Duodenal mucosa (tissue), 2 donors: ENCODE results near the gene PEMT.

Experiments used
- H3K27ac ChIP-seq: one replicate; pipeline ENCODE4 v1.7.0; 2013; ENCODE audit warnings: low read depth, low read length
- H3K27me3 ChIP-seq, 2 donors: one replicate each; pipeline ENCODE4 v1.7.0; 2013; ENCODE audit warnings: low read length in 2 of 2, control low read depth in 1 of 2; ENCODE audit not compliant: insufficient read depth in 2 of 2, control insufficient read depth in 1 of 2
- H3K36me3 ChIP-seq, 2 donors: one replicate each; pipeline ENCODE4 v1.7.0; 2013; ENCODE audit warnings: low read length in 2 of 2, control low read depth in 1 of 2; ENCODE audit not compliant: insufficient read depth in 2 of 2, control insufficient read depth in 1 of 2
- H3K4me1 ChIP-seq, 2 donors: one replicate each; pipeline ENCODE4 v1.7.0; 2013; ENCODE audit warnings: low read length in 2 of 2, control low read depth in 1 of 2; ENCODE audit not compliant: insufficient read depth in 2 of 2, control insufficient read depth in 1 of 2
- H3K4me3 ChIP-seq, 2 donors: one replicate each; pipeline ENCODE4 v1.7.0; 2013; ENCODE audit warnings: low read length in 2 of 2, low read depth in 1 of 2
- H3K9ac ChIP-seq, 2 donors: one replicate each; pipeline ENCODE4 v1.7.0; 2013; ENCODE audit warnings: low read length in 2 of 2, low read depth in 1 of 2
- H3K9me3 ChIP-seq, 2 donors: one replicate each; pipeline ENCODE4 v1.7.0; 2013; ENCODE audit warnings: low read length in 2 of 2, control low read depth in 1 of 2; ENCODE audit not compliant: control insufficient read depth in 1 of 2

The PEMT gene

GRCh38 chr17:17526369-17526768 lies 65.1 kb downstream of the PEMT start:
- no peak overlapping the region for H3K27ac ChIP-seq
- no peak overlapping the region for H3K4me3 ChIP-seq
- H3K9me3 ChIP-seq: no peaks in the 10 kb centered on the region
- H3K4me1 ChIP-seq: peaks cover 18 to 23% of the 10 kb centered on the region in 2 donors
- H3K36me3 ChIP-seq: no peaks in the 10 kb centered on the region
- no peaks in the 10 kb centered on the region for H3K27me3 ChIP-seq
- H3K9ac ChIP-seq: peak overlapping the region in 1 of 2 donors; percentile 6

DNA sequence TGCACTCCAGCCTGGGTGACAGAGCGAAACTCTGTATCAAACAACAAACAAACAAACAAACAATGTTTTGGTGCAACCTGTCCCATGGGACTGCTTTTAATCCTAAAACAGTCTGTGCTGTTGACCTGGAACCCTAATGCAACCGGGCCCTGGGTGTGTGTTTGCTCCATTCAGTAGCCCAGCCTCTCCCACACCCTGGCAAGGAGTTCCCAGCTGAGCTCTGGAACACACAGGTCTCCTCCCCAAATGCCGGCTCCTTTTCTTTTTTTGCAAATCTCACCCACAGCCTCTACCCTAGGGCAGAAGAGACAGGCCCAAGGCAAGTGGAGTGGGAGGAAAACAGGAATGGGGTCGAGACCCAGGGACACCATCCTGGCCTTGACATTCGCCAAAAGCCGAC lies 65.6 kb downstream of the PEMT start:
- peak overlapping the region in 1 of 2 donors; percentile 6 for H3K9ac ChIP-seq
- no peak overlapping the region for H3K27ac ChIP-seq
- H3K4me1 ChIP-seq: peaks cover 18 to 23% of the 10 kb centered on the region in 2 donors
- H3K9me3 ChIP-seq: no peaks in the 10 kb centered on the region
- H3K27me3 ChIP-seq: no peaks in the 10 kb centered on the region
- H3K36me3 ChIP-seq: no peaks in the 10 kb centered on the region
- H3K4me3 ChIP-seq: no peak overlapping the region

DNA sequence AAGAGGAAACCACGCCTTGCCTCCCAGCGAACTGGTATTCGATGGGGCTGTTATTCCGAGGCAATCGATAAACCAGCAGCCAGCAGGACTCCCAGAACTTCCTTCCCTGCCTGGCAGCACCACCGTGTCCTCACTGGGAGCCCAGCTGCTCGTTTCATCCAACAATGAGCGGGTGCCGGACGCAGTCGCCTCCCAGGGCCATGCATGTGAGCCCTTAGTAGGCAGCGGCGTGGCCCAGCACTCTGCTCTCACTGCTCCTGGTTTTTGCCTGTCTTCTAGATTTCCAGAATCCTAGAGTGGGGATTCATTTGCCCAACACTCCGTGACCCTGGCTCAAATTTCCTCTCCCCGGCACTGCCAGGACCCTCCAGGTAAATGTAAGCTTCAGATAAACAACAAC lies 66.2 kb downstream of the PEMT start:
- H3K27ac ChIP-seq: no peak overlapping the region
- H3K9ac ChIP-seq: no peak overlapping the region
- H3K4me1 ChIP-seq: peaks cover 18 to 23% of the 10 kb centered on the region in 2 donors

GRCh38 chr17:17523731-17524490 lies 67.6 kb downstream of the PEMT start:
- no peak overlapping the region for H3K4me3 ChIP-seq
- H3K36me3 ChIP-seq: no peaks in the 10 kb centered on the region
- no peaks in the 10 kb centered on the region for H3K9me3 ChIP-seq
- peaks cover 14 to 15% of the 10 kb centered on the region in 2 donors for H3K4me1 ChIP-seq
- no peaks in the 10 kb centered on the region for H3K27me3 ChIP-seq
- H3K27ac ChIP-seq: no peak overlapping the region
- no peak overlapping the region for H3K9ac ChIP-seq

More for the DNA sequence above, 66.2 kb downstream of the PEMT start:
- no peaks in the 10 kb centered on the region for H3K36me3 ChIP-seq
- no peaks in the 10 kb centered on the region for H3K9me3 ChIP-seq
- no peaks in the 10 kb centered on the region for H3K27me3 ChIP-seq
- H3K4me3 ChIP-seq: no peak overlapping the region

DNA sequence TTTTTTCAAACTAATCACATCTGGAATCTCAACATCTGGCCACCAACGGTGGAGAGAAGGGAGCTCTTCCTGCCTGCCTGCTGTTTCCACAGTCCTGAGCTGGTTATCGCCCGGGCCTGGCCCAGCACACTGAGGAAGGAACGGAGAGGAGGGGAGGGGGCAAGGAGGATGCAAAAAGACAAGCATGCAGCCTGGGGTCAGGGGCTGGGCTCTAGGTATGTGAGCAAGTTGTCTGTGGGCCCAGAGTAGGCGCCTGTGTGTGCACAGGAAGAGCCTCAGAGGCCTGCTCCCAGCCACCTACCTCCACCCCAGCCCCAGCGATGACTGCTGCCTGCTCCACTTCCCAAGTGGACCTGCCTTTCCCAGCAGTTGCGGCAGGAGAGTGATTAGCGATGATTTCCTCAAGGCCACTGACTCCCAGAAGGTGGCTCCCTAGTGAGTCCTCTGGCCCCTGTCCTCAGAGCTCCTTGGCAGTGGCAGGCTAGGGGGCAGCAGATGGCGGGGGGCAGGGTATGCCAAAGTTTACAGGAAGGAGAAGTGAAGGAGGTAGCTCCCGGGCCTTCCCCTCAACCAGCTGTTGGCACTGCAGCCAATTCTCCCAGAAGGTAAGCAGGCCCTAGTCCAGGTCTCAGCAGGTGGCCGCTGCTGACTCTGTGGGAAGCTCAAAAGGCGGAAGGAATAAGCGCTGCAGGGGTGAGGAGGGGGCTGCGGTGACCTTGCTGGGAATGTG lies 68.3 kb downstream of the PEMT start:
- Histone ChIP-seq H3K9me3 (no peaks in the 10 kb centered on the region), H3K27ac (no peak overlapping the region), H3K27me3 (no peaks in the 10 kb centered on the region), H3K36me3 (no peaks in the 10 kb centered on the region), H3K4me3 (no peak overlapping the region), H3K9ac (no peak overlapping the region), H3K4me1 (peaks cover 13 to 14% of the 10 kb centered on the region in 2 donors)

GRCh38 chr17:17520599-17521232 lies 70.8 kb downstream of the PEMT start:
- no peaks in the 10 kb centered on the region for H3K9me3 ChIP-seq
- peaks cover 3 to 5% of the 10 kb centered on the region in 2 donors for H3K4me1 ChIP-seq
- no peak overlapping the region for H3K27ac ChIP-seq
- H3K9ac ChIP-seq: no peak overlapping the region
- H3K4me3 ChIP-seq: no peak overlapping the region
- no peaks in the 10 kb centered on the region for H3K27me3 ChIP-seq
- no peaks in the 10 kb centered on the region for H3K36me3 ChIP-seq

DNA sequence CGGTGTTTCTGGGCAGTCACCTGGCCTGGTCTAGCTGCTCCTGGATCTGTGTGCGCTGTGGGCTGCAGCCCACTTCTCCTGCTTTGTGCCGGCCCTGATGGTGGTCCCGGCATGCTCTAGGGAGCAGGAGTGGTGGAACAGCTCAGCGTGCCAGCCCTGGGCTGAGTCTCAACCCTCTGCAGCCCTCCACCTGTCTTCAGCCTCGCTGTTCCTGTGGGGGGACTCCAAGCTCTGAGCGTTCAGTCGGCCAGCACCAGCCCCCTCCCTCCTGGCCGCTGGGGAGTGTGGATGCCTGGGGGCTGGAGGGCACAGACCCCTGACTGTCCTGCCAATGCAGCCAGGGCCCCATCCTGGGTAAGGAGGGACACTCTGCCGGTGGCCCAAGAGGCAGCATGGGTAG lies 71.6 kb downstream of the PEMT start:
- Histone ChIP-seq H3K9ac (no peak overlapping the region), H3K27ac (no peak overlapping the region), H3K9me3 (no peaks in the 10 kb centered on the region), H3K4me1 (peaks cover 0 to 5% of the 10 kb centered on the region in 2 donors), H3K27me3 (no peaks in the 10 kb centered on the region), H3K36me3 (no peaks in the 10 kb centered on the region), H3K4me3 (no peak overlapping the region)

- Histone ChIP-seq H3K27me3 (no peaks in the 10 kb centered on the region), H3K4me1 (peaks cover 0 to 5% of the 10 kb centered on the region in 2 donors), H3K36me3 (no peaks in the 10 kb centered on the region), H3K9ac (no peak overlapping the region), H3K4me3 (no peak overlapping the region), H3K27ac (no peak overlapping the region), H3K9me3 (no peaks in the 10 kb centered on the region)
Observed at GRCh38 chr17:17518951-17519350, 72.6 kb downstream of the PEMT start.

DNA sequence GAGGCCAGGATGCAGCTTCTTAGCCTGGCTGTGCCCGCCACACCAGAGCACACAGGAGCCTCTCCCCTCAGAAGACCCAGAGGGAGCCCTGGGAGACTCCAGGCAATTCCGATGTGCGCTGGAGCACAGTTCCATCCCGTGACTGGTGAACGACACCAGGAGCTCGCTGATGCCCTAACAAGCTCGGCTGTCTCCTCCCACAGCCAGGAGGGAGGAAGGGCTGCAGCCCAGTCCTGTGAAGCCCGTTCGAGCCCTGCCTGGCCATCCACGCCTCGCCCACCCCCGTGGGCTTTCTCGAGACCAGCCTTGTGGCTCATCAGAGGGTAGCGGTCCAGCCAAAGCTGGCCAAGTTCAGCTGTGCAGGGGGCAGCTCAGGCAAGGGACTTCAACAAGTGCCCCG lies 73.5 kb downstream of the PEMT start:
- Histone ChIP-seq H3K27me3 (no peaks in the 10 kb centered on the region), H3K9me3 (no peaks in the 10 kb centered on the region), H3K9ac (no peak overlapping the region), H3K27ac (no peak overlapping the region), H3K4me1 (peaks cover 0 to under 1% of the 10 kb centered on the region in 2 donors), H3K4me3 (no peak overlapping the region), H3K36me3 (no peaks in the 10 kb centered on the region)
